Calu3 (cell line): ENCODE measurements around the gene SEZ6L. TPM values are rescaled to one million over a fixed set of nuclear protein-coding genes. Genes with fewer than 3 reads are reported as not detected.

Experiments
- BruUV-seq: library from RNA; stranded (reverse); fragments of 400-500 nt; replicated peaks from 2 replicates; lab custom pipeline; 2021; lab: Mats Ljungman, UMichigan
- CTCF ChIA-PET: fragments of 300-600 bp; sonication (Branson Sonifier 250); formaldehyde crosslinking; loops from one replicate; lab custom pipeline; 2022; ENCODE audit warnings: antibody characterized with exemption; lab: Charles Lee
- DNase-seq: peaks from one replicate; pipeline ENCODE4 v3.0.0; 2022
- H3K27ac Mint-ChIP-seq: one replicate; pipeline ENCODE4 v1.8.0; 2022; ENCODE audit warnings: mixed read lengths; ENCODE audit not compliant: unreplicated experiment
- H3K27me3 Mint-ChIP-seq: one replicate; pipeline ENCODE4 v1.8.0; 2022; ENCODE audit warnings: mixed read lengths; ENCODE audit not compliant: unreplicated experiment
- H3K36me3 Mint-ChIP-seq: one replicate; pipeline ENCODE4 v1.8.0; 2022; ENCODE audit warnings: mild to moderate bottlenecking, moderate library complexity, mixed read lengths; ENCODE audit not compliant: insufficient read depth, unreplicated experiment
- H3K4me1 Mint-ChIP-seq: one replicate; pipeline ENCODE4 v1.8.0; 2022; ENCODE audit warnings: mild to moderate bottlenecking, low read depth, mixed read lengths; ENCODE audit not compliant: unreplicated experiment
- H3K4me3 Mint-ChIP-seq: one replicate; pipeline ENCODE4 v1.8.0; 2022; ENCODE audit warnings: mild to moderate bottlenecking, low read depth, moderate library complexity, mixed read lengths; ENCODE audit not compliant: unreplicated experiment
- H3K9me3 Mint-ChIP-seq: one replicate; pipeline ENCODE4 v1.8.0; 2022; ENCODE audit warnings: low read depth, mixed read lengths; ENCODE audit not compliant: unreplicated experiment
- CTCF ChIP-seq: fragments of 200-600 bp; IDR thresholded peaks from one replicate; pipeline ENCODE4 v1.8.0; 2022; ENCODE audit warnings: antibody characterized with exemption; ENCODE audit not compliant: unreplicated experiment
- intact Hi-C: fragments of 100-400 bp; cut with micrococcal nuclease; formaldehyde crosslinking; loops from one replicate; pipeline ENCODE4 v1.10.0; 2022; ENCODE audit not compliant: unreplicated experiment
- total RNA-seq: library from RNA; stranded (reverse); gene quantifications from 2 replicates; pipeline ENCODE4 v1.2.3, GENCODE V29; 2022

SEZ6L gene
- total RNA-seq, 1 experiment from 2014 or later = not detected

- BruUV-seq = no TSS peak
- H3K4me3 Mint-ChIP-seq = no peak overlapping the region
- no peak for DNase-seq
- H3K36me3 Mint-ChIP-seq = no peaks in the 10 kb centered on the region
- no peak for TF ChIP-seq CTCF
- CTCF ChIA-PET = interaction anchor here (1.5 kb wide), 1 partner anchor 13 kb away, joined by 7 read pairs; no protein-coding TSS in a partner anchor
- H3K9me3 Mint-ChIP-seq = no peaks in the 10 kb centered on the region
- H3K27ac Mint-ChIP-seq = no peak overlapping the region
- H3K4me1 Mint-ChIP-seq = peaks cover 8% of the 10 kb centered on the region
- intact Hi-C loops = no loop called here
- H3K27me3 Mint-ChIP-seq = peaks cover 100% of the 10 kb centered on the region
Measured at GRCh38 chr22:26377170-26377830, 208.0 kb downstream of the SEZ6L start.

GRCh38 chr22:26380072-26380830, 211.0 kb downstream of the SEZ6L start:
- DNase-seq = no peak
- intact Hi-C loops = no loop called here
- peaks cover 100% of the 10 kb centered on the region for H3K27me3 Mint-ChIP-seq
- H3K9me3 Mint-ChIP-seq = no peaks in the 10 kb centered on the region
- no peak for TF ChIP-seq CTCF
- peaks cover 8% of the 10 kb centered on the region for H3K4me1 Mint-ChIP-seq
- H3K36me3 Mint-ChIP-seq = no peaks in the 10 kb centered on the region
- BruUV-seq = no TSS peak
- no peak overlapping the region for H3K4me3 Mint-ChIP-seq
- CTCF ChIA-PET = interaction anchor here (0.6 kb wide), 1 partner anchor 29 kb away, joined by 8 read pairs; no protein-coding TSS in a partner anchor
- no peak overlapping the region for H3K27ac Mint-ChIP-seq

- Mint-ChIP-seq H3K4me1 (peaks cover 2% of the 10 kb centered on the region), H3K9me3 (no peaks in the 10 kb centered on the region), H3K4me3 (no peak overlapping the region), H3K27ac (no peak overlapping the region), H3K27me3 (peaks cover 84% of the 10 kb centered on the region), H3K36me3 (no peaks in the 10 kb centered on the region)
- DNase-seq = no peak
- CTCF ChIA-PET = interaction anchor here (0.6 to 0.7 kb wide), 2 partner anchors 9 to 16 kb away, joined by 4 to 5 read pairs; no protein-coding TSS in a partner anchor
- BruUV-seq = no TSS peak
- intact Hi-C loops = no loop called here
- TF ChIP-seq CTCF = no peak
Measured at GRCh38 chr22:26382782-26383181, 213.5 kb downstream of the SEZ6L start.

GRCh38 chr22:26383968-26384556, 214.8 kb downstream of the SEZ6L start:
- Mint-ChIP-seq H3K27ac (no peak overlapping the region), H3K9me3 (no peaks in the 10 kb centered on the region), H3K27me3 (peaks cover 83% of the 10 kb centered on the region), H3K36me3 (no peaks in the 10 kb centered on the region), H3K4me1 (no peaks in the 10 kb centered on the region), H3K4me3 (no peak overlapping the region)
- no peak for TF ChIP-seq CTCF
- CTCF ChIA-PET = interaction anchor here (0.6 kb wide), 1 partner anchor 8 kb away, joined by 6 read pairs; no protein-coding TSS in a partner anchor
- no TSS peak for BruUV-seq
- intact Hi-C loops = no loop called here
- DNase-seq = no peak
